Stimulated activated naive CD8-positive, alpha-beta T cell treated with anti-CD3 and anti-CD28 coated beads, Interleukin-15, Interleukin-2, amounts not matched to agents 100 ng/mL and 50 ng/mL, for 24 hours (primary cell): ENCODE data around the gene TRAF4.
"Not testable (repeated sequence)": the region's sequence is repeated elsewhere in the genome, so short reads cannot be mapped to it uniquely, and the experiment has no call there.

ENCODE experiments used
- H3K27ac Mint-ChIP-seq: one replicate; pipeline ENCODE4 v1.8.0; 2021; ENCODE audit warnings: mild to moderate bottlenecking, mixed read lengths
- H3K27me3 Mint-ChIP-seq: one replicate; pipeline ENCODE4 v1.8.0; 2021; ENCODE audit warnings: mixed read lengths
- H3K36me3 Mint-ChIP-seq: one replicate; pipeline ENCODE4 v1.8.0; 2021; ENCODE audit warnings: low read depth, mixed read lengths
- H3K4me1 Mint-ChIP-seq: one replicate; pipeline ENCODE4 v1.8.0; 2021; ENCODE audit warnings: low read depth, mixed read lengths
- H3K4me3 Mint-ChIP-seq: one replicate; pipeline ENCODE4 v1.8.0; 2021; ENCODE audit warnings: mild to moderate bottlenecking, mixed read lengths
- H3K9me3 Mint-ChIP-seq: one replicate; pipeline ENCODE4 v1.8.0; 2021; ENCODE audit warnings: mixed read lengths

Gene TRAF4

DNA sequence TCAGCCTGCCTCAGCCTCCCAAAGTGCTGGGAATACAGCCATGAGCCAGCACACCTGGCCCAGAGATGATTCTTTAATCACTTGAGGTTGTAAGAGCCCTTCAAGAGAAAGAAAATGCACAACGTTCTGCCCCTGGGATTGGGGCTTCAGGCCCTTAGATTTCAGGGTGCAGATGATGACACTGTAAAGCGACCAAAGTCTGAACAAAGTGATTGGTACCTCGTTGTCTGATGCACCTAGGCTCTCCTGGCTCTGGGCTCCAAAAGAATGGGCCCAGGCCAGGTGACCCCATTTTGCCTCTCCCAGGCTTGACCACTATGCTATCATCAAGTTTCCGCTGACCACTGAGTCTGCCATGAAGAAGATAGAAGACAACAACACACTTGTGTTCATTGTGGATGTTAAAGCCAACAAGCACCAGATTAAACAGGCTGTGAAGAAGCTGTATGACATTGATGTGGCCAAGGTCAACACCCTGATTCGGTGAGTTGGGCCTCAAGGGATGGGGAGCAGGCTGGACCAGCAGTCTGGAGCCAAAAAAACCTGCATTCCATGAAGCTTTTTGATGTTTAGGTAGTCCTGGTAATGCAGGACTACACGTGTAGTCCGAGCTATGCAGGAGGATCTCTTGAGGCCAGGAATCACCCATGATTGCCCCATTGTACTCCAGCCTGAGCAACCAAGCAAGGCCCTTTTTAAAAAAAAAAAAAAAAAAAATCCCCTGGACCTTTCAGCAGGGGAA is 21.2 kb upstream of the TRAF4 start:
- Mint-ChIP-seq H3K36me3 (peaks cover 59% of the 10 kb centered on the region), H3K9me3 (no peaks in the 10 kb centered on the region), H3K27me3 (peaks cover 6% of the 10 kb centered on the region), H3K4me3 (peak overlapping the region; percentile 99), H3K27ac (peak overlapping the region; percentile 100), H3K4me1 (peaks cover 77% of the 10 kb centered on the region)

DNA sequence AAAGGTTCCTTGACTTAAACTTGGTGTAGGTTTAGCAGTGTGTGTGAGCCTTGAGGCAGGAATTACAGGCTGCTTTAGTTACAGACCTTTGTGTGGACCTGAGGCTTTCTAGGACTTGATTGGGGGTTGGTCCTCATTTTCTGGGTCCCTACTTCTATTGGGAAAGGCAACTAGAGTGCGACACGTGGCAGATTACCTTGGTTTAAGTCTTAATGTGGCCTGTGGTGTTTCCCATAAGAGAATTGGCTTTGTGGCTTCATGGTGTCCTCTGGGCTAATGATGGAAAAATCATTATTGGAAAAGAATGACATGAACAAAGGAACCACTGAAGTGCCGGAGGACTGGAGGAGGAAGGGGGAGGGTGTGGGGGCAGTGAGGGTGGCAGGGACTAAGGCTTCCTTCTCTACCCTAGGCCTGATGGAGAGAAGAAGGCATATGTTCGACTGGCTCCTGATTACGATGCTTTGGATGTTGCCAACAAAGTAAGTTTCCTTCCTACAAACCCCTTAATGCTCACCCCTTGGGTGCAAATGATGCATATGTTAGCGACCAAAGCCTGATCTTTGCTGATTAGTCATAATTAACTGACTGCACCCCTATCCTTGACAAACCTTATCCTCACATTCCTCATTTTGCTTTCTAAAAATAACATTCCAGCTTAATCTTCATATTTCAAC is 20.5 kb upstream of the TRAF4 start:
- H3K27ac Mint-ChIP-seq: peak overlapping the region; percentile 82
- peak overlapping the region; percentile 99 for H3K4me3 Mint-ChIP-seq
- peaks cover 77% of the 10 kb centered on the region for H3K4me1 Mint-ChIP-seq
- peaks cover 4% of the 10 kb centered on the region for H3K27me3 Mint-ChIP-seq
- no peaks in the 10 kb centered on the region for H3K9me3 Mint-ChIP-seq
- peaks cover 59% of the 10 kb centered on the region for H3K36me3 Mint-ChIP-seq

DNA sequence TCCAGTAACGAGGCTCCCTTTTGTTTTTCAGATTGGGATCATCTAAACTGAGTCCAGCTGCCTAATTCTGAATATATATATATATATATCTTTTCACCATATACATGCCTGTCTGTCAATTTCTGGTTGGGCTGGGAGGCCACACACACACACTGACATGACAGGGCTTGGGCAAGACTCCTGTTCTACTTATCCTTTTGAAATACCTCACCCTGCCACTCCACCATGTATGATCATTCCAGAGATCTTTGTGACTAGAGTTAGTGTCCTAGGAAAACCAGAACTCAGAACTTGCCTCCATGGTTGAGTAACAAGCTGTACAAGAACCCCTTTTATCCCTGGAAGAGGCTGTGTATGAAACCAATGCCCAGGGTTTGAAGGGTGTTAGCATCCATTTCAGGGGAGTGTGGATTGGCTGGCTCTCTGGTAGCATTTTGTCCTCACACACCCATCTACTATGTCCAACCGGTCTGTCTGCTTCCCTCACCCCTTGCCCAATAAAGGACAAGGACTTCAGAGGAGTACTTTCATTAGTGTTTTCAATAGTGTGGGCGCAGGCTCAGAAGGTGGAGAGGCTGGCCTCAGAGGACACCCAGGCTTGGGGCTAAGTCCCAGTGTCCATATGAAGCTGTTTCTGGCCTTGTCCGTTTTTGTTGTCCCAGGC is 19.8 kb upstream of the TRAF4 start:
- peaks cover 59% of the 10 kb centered on the region for H3K36me3 Mint-ChIP-seq
- peaks cover 76% of the 10 kb centered on the region for H3K4me1 Mint-ChIP-seq
- H3K9me3 Mint-ChIP-seq, H3K27me3 Mint-ChIP-seq: not testable (repeated sequence)
- H3K4me3 Mint-ChIP-seq: peak overlapping the region; percentile 99
- peak overlapping the region; percentile 92 for H3K27ac Mint-ChIP-seq

DNA sequence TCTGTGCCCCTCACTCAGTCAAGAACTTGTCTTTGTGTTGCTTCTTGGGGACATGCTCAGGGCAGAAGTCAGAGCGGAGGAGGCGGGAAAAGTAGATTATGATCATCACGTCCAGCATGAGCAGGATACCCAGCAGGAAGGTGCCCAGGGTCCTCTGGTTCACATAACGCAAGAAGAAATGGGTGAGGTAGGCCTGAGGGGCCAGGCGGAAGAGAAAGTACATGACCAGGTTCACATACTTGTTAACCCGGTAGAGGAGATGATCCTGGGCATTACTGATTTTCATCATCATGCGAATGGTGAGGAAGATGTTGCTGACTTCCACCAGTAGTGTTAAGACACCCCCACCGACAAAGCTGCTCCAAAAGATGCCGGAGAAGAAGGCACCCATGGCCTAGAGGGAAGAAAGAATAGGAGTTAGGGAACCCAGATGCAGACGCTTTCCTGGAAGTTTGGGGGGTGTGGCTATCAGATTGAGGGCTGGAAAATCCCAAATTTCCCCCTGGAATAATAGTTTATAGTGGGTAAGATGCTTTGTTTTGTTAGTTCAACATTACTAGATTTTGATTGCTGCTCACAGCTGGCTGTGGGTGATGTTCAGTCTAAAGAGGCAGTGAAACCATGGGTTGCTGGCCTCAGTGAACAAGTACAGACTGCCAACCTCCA is 19.2 kb upstream of the TRAF4 start:
- Mint-ChIP-seq H3K36me3 (peaks cover 59% of the 10 kb centered on the region), H3K27me3 (no peaks in the 10 kb centered on the region), H3K27ac (peak overlapping the region; percentile 92), H3K9me3 (no peaks in the 10 kb centered on the region), H3K4me1 (peaks cover 75% of the 10 kb centered on the region), H3K4me3 (peak overlapping the region; percentile 99)

DNA sequence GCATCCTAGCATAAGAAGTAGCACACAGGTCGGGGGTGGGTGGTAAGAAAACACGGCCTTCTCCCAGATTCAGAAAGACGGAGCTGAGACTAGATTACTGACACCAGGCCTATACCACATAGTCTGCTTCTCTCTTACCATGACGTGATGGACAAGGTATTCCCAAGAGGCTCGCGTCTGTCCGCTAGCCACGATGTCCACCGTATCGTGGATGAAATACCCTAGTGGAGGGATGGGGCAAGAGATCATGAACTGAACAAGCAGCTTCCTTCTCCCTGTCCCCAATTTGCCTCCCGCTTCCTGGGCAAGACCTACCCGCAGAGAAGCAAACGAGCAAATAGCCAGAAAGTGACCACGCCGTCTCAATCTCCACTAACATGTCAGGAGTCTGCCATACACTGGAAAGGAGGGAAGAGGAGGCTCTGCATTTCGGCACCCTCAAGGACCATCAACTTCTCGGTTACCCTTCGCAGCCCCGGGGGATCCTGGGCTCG is 18.6 kb upstream of the TRAF4 start:
- Mint-ChIP-seq H3K9me3 (no peaks in the 10 kb centered on the region), H3K4me1 (peaks cover 75% of the 10 kb centered on the region), H3K36me3 (peaks cover 54% of the 10 kb centered on the region), H3K27me3 (no peaks in the 10 kb centered on the region), H3K27ac (peak overlapping the region; percentile 92), H3K4me3 (peak overlapping the region; percentile 99)

DNA sequence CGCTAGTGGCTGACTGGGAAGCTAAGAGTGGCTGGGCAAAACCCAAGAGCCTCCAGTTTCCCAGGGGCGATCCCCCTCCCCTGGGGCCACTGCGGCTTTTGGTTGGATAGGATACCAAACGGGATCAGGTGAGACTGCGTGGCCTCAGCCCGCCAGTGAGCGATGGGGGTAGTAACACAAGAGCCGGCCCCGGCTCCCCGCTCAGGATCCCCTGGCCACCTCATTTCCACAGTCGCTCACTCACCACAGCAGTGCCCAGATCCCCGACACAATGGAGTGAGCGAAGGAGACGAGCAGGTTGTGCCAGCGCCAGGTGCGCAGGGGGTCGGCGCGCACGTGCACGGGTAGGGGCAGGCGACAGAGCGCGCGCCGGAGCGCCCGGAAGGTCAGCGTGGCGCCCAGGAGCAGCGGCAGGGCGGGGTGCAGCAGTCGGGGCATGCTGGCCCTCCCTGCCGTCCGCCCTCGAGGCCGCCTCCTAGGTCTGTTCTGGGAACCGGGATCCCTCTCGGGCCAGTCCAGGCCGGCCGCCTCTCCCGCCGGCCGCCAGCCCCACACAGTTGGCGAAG is 18.1 kb upstream of the TRAF4 start:
- Mint-ChIP-seq H3K4me3 (peak overlapping the region; percentile 99), H3K9me3 (no peaks in the 10 kb centered on the region), H3K4me1 (peaks cover 70% of the 10 kb centered on the region), H3K27me3 (no peaks in the 10 kb centered on the region), H3K27ac (peak overlapping the region; percentile 92), H3K36me3 (peaks cover 49% of the 10 kb centered on the region)

DNA sequence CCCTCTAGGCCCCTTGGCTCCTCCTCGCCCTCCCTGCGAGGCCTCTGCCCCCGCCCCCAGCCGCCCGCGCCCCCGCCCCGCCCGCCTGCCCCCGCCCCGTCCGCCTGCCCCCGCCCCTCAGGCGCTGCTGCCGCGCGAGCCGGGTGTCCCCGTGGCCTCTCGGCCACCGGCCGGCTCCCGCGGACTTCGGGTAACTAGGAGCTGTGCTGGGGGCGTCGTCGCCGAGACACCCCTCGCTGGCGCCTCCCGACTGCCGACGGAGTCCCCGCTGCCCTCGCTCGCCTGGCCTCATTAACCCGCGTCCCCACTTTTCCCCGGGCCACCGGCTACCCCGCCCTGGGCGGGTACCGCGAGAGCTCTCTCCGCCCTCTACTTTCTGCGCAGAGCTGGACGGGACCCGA is 17.6 kb upstream of the TRAF4 start, which contains the start of gene TLCD1:
Gene TLCD1, minus strand, starts transcription at position 8 of the 401 bp plus-strand sequence. CDS start 136 bp downstream, outside the sequence.
- Mint-ChIP-seq H3K27me3 (no peaks in the 10 kb centered on the region), H3K4me3 (peak within 1 kb of the TSS; percentile 99), H3K36me3 (peaks cover 44% of the 10 kb centered on the region), H3K9me3 (no peaks in the 10 kb centered on the region), H3K27ac (peak within 1 kb of the TSS; percentile 98), H3K4me1 (peaks cover 67% of the 10 kb centered on the region)

DNA sequence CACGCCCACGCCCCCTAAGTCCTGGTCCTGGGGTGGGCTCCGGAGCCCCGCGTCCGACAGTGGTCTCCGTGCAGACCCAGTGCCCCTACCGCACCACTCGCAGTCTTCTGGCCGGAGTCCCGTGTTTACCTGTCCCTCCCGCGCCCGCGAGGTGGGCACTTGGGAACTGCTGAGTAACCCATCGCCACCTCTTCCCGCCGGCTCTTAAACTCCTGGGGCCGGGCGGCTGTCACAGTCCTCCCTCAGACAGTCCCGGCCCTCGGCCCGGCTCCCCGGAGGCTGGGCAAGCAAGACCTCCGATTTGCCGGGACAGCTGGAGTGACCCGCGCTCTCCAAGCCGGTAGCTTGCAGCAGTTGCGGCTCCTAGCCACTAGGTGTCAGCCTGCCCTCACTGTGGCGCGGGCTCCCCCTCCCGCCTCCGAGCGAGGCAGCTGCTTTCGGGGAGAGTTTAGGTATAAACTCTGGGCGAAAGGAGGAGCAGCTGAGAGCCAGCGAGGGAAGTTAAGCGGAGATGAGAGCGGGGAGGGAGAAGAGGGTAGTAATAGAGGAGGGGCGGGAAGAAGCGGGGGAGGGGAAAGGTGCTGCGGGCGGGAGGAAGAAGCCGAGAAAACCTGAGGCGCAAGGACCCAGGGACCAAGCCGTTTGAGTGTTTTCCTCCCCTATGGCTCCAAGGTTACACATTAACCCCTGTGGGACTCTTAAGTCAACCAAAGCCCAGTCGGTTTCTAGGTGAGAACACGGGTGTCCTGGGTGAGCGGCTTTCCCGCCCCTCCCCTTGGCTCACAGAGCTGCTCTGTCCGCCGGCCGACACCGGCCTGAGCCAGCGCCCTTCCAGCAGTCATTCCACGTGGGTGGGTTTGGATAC is 17.0 kb upstream of the TRAF4 start:
- H3K4me1 Mint-ChIP-seq: peaks cover 61% of the 10 kb centered on the region
- no peaks in the 10 kb centered on the region for H3K9me3 Mint-ChIP-seq
- H3K36me3 Mint-ChIP-seq: peaks cover 37% of the 10 kb centered on the region
- no peaks in the 10 kb centered on the region for H3K27me3 Mint-ChIP-seq
- H3K4me3 Mint-ChIP-seq: peak overlapping the region; percentile 89
- peak overlapping the region; percentile 98 for H3K27ac Mint-ChIP-seq

DNA sequence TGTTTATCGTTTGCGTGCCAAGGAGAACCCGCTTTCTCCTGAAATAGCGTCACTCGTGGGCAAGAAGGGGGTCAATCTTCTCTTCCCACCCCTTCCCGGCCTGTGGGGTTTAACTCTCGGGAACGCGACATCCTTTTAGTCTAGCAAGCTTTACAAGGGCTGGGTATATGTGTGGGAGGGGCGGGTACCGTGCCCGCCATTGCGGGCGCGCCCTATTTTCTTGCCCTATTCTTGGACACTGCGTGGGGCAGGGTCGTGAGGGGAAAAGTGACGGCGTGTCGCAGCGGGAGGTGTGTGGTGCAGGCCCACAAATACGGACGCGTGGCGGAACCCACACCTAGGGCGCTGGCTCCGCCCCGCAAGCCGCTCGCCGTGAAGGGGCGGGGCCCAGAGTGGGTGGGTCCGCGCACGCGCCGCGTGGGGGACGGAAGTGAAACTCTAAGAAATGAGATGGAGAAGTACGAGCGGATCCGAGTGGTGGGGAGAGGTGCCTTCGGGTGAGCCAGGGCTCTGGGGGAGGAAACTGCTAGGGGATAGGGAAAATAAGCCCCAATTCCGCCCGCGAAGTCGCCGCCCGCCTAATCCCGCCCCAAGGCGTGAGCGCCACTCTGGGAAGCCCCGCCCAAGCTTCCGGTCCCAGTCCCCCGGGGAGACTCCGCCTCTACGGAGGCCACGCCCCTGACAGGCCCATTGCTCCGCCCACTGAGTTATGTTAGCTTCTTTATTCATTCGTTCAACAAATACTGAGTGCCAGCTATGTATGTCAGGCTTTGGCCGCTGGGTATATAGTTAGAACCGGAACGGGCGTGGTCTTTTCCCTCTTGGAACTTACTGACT is 15.2 kb upstream of the TRAF4 start, which contains the start of gene NEK8:
Gene NEK8, plus strand, starts transcription at position 425 of the 837 bp plus-strand sequence. Its CDS starts 26 bp downstream, at position 451.
- Mint-ChIP-seq H3K4me1 (peaks cover 50% of the 10 kb centered on the region), H3K27ac (peak within 1 kb of the TSS; percentile 98), H3K27me3 (no peaks in the 10 kb centered on the region), H3K9me3 (no peaks in the 10 kb centered on the region), H3K4me3 (peak within 1 kb of the TSS; percentile 89), H3K36me3 (peaks cover 24% of the 10 kb centered on the region)

DNA sequence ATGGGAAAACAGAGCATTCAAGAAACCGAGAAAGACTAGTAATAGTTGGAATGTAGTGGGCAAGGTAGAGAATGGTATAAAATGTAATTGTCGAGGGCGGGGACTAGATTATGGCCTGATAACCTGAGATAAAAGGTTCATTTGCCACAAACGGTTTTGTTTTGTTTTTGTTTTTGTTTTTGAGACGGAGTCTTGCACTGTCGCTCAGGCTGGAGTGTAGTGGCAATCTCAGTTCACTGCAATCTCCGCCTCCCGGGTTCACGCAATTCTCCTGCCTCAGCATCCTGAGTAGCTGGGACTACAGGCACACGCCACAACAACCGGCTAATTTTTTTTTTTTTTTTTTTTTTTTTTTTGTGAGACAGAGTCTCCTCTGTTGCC is 13.9 kb upstream of the TRAF4 start:
- peak overlapping the region; percentile 36 for H3K27ac Mint-ChIP-seq
- H3K4me3 Mint-ChIP-seq: peak overlapping the region; percentile 0
- no peaks in the 10 kb centered on the region for H3K9me3 Mint-ChIP-seq
- no peaks in the 10 kb centered on the region for H3K27me3 Mint-ChIP-seq
- H3K36me3 Mint-ChIP-seq: peaks cover 11% of the 10 kb centered on the region
- peaks cover 40% of the 10 kb centered on the region for H3K4me1 Mint-ChIP-seq

DNA sequence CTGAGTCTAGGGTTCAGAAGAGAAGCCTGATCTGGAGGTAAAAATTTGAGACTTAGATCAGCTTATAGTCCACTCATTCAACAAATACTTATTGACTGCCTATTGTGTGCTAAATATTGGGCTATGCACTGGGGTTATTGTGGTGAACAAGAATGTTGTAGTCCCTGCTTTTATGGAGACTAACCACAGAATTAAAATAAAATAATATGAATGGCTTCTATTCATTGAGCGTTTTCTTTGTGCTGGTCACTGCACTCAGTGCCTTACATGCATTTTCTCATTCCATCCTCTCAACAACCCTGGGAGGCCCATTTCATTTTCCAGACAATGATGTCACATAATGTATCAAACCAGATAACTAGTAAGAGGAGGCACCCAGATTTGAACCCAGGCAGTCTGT is 10.5 kb upstream of the TRAF4 start:
- H3K9me3 Mint-ChIP-seq: no peaks in the 10 kb centered on the region
- peaks cover 7% of the 10 kb centered on the region for H3K36me3 Mint-ChIP-seq
- H3K27me3 Mint-ChIP-seq: no peaks in the 10 kb centered on the region
- no peak overlapping the region for H3K4me3 Mint-ChIP-seq
- peaks cover 29% of the 10 kb centered on the region for H3K4me1 Mint-ChIP-seq
- no peak overlapping the region for H3K27ac Mint-ChIP-seq

DNA sequence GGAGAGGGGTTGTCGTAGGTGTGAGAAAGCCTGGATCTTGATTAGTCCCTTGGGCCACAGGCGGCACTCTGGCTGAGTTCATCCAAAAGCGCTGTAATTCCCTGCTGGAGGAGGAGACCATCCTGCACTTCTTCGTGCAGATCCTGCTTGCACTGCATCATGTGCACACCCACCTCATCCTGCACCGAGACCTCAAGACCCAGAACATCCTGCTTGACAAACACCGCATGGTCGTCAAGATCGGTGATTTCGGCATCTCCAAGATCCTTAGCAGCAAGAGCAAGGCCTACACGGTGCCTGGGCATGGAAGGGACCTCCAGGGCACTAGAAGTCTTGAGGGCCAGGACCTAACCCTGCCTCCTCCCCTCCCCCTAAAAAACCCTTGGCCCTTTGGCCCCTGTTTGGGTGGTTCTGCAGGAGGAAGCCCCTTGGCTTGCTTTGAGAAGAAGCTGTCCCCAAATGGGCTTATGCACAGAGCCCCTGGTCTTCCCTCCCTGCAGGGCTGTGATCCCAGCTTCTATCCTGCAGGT is 9.0 kb upstream of the TRAF4 start:
- Mint-ChIP-seq H3K4me3 (no peak overlapping the region), H3K27me3 (no peaks in the 10 kb centered on the region), H3K9me3 (no peaks in the 10 kb centered on the region), H3K4me1 (peaks cover 34% of the 10 kb centered on the region), H3K27ac (no peak overlapping the region), H3K36me3 (peaks cover 16% of the 10 kb centered on the region)
